GM23338 (cell line): Measurements from ENCODE around the gene ADAM10. TPM values are rescaled to one million over a fixed set of nuclear protein-coding genes. Genes with fewer than 3 reads are reported as not detected.

ENCODE experiments used
- ATAC-seq: fragments of 200-7000 bp; cut with Tn5 transposase; 3 replicates; pipeline ENCODE4 v1.9.1; 2020
- DNase-seq: peaks from one replicate; pipeline ENCODE4 v3.0.0-alpha.2; 2015; ENCODE audit warnings: low spot score
- H2AFZ ChIP-seq: fragments of 200-600 bp; sonication (generic); 2 replicates; pipeline ENCODE4 v1.8.0; 2016; ENCODE audit warnings: antibody characterized with exemption, mild to moderate bottlenecking, moderate library complexity
- H3F3A ChIP-seq: fragments of 200-600 bp; sonication (generic); replicated peaks from 2 replicates; pipeline ENCODE4 v1.8.0; 2017; ENCODE audit warnings: antibody characterized with exemption, mixed run types, low read depth
- H3K27ac ChIP-seq: fragments of 200-600 bp; sonication (generic); 2 replicates; pipeline ENCODE4 v1.6.1; 2016; ENCODE audit warnings: low read depth
- H3K27me3 ChIP-seq: fragments of 200-600 bp; sonication (generic); 2 replicates; pipeline ENCODE4 v1.8.0; 2016; ENCODE audit warnings: mild to moderate bottlenecking, mixed run types, moderate library complexity; ENCODE audit not compliant: insufficient read depth
- H3K36me3 ChIP-seq: fragments of 200-600 bp; sonication (generic); 2 replicates; pipeline ENCODE4 v1.8.0; 2016; ENCODE audit warnings: mild to moderate bottlenecking; ENCODE audit not compliant: insufficient read depth
- H3K4me1 ChIP-seq: fragments of 200-600 bp; sonication (generic); 2 replicates; pipeline ENCODE4 v1.8.0; 2016; ENCODE audit warnings: mild to moderate bottlenecking, moderate library complexity; ENCODE audit not compliant: insufficient read depth
- H3K4me2 ChIP-seq: fragments of 200-600 bp; sonication (generic); 2 replicates; pipeline ENCODE4 v1.7.1; 2017; ENCODE audit warnings: mixed run types
- H3K4me3 ChIP-seq: fragments of 200-600 bp; sonication (generic); 2 replicates; pipeline ENCODE4 v1.6.1; 2016; ENCODE audit warnings: mixed run types
- H3K79me2 ChIP-seq: fragments of 200-600 bp; sonication (generic); replicated peaks from 2 replicates; pipeline ENCODE4 v1.8.0; 2017; ENCODE audit warnings: mild to moderate bottlenecking; ENCODE audit not compliant: insufficient read depth
- H3K9me2 ChIP-seq: fragments of 200-600 bp; sonication (generic); 2 replicates; pipeline ENCODE4 v1.8.0; 2017; ENCODE audit not compliant: insufficient read depth
- H4K20me1 ChIP-seq: fragments of 200-600 bp; sonication (generic); replicated peaks from 2 replicates; pipeline ENCODE4 v1.8.0; 2017; ENCODE audit warnings: mild to moderate bottlenecking; ENCODE audit not compliant: insufficient read depth
- H3K27ac Mint-ChIP-seq: 2 replicates; pipeline ENCODE4 v1.8.0; 2020; ENCODE audit warnings: inconsistent platforms, mild to moderate bottlenecking, moderate library complexity, mixed read lengths
- H3K27me3 Mint-ChIP-seq: 3 replicates; pipeline ENCODE4 v1.8.0; 2022; ENCODE audit warnings: low read depth, mild to moderate bottlenecking, moderate library complexity, mixed read lengths, inconsistent platforms; ENCODE audit not compliant: insufficient read depth, poor library complexity
- H3K36me3 Mint-ChIP-seq: 3 replicates; pipeline ENCODE4 v1.8.0; 2021; ENCODE audit warnings: low read depth, mild to moderate bottlenecking, inconsistent platforms, moderate library complexity, mixed read lengths
- H3K4me1 Mint-ChIP-seq: 3 replicates; pipeline ENCODE4 v1.8.0; 2020; ENCODE audit warnings: mild to moderate bottlenecking, inconsistent platforms, mixed read lengths
- H3K4me3 Mint-ChIP-seq: 3 replicates; pipeline ENCODE4 v1.8.0; 2021; ENCODE audit warnings: moderate library complexity, mild to moderate bottlenecking, inconsistent platforms, mixed read lengths
- H3K9me3 Mint-ChIP-seq: 3 replicates; pipeline ENCODE4 v1.8.0; 2020; ENCODE audit warnings: moderate library complexity, mild to moderate bottlenecking, inconsistent platforms, mixed read lengths
- ETS1 ChIP-seq: IDR thresholded peaks from 2 replicates; pipeline ENCODE4 v1.6.1; 2016; ENCODE audit warnings: antibody characterized with exemption
- EZH2 ChIP-seq: fragments of 200-600 bp; sonication (generic); IDR thresholded peaks from one replicate; pipeline ENCODE4 v1.8.0; 2017; ENCODE audit warnings: antibody characterized with exemption, mild to moderate bottlenecking, low read depth; ENCODE audit not compliant: unreplicated experiment
- JUNB ChIP-seq: IDR thresholded peaks from one replicate; pipeline ENCODE4 v1.6.1; 2016; ENCODE audit warnings: antibody characterized with exemption; ENCODE audit not compliant: unreplicated experiment
- POLR2AphosphoS5 ChIP-seq: IDR thresholded peaks from 2 replicates; pipeline ENCODE4 v1.6.1; 2016; ENCODE audit warnings: antibody characterized with exemption, low read depth
- ZNF114 ChIP-seq: fragments of 250-450 bp; sonication (Bioruptor Pico); IDR thresholded peaks from 2 replicates; pipeline ENCODE4 v1.5.0; 2020; ENCODE audit warnings: mild to moderate bottlenecking, moderate library complexity
- ZNF462 ChIP-seq: fragments of 250-450 bp; sonication (Bioruptor Pico); IDR thresholded peaks from 2 replicates; pipeline ENCODE4 v1.5.0; 2020; ENCODE audit warnings: mild to moderate bottlenecking, moderate library complexity
- polyA plus RNA-seq: library from polyadenylated mRNA; unstranded; fragments of >200 nt; fragmentation: Nextera tagmentation; extraction: Ambion mirVana; gene quantifications from 2 replicates; pipeline ENCODE4 v1.2.1, GENCODE V29; 2016
- total RNA-seq: library from RNA; depleted of rRNA; stranded (reverse); fragments of >200 nt; shearing (Covaris generic); gene quantifications from 2 replicates; pipeline ENCODE4 v1.2.3, GENCODE V29; 2014

Gene ADAM10
- total and polyA plus RNA-seq, 2 experiments from 2014 or later, result 25.0 to 114 TPM

- H3F3A ChIP-seq, result 0 out of 2 replicates have a peak, but pooled peaks cover 3% of the 10 kb centered on the region
- peak overlapping the region; percentile 89 for H3K4me3 ChIP-seq
- TF ChIP-seq POLR2AphosphoS5, result peak; percentile 21; the same call in 1 of the 2 replicates
- no peak for TF ChIP-seq JUNB
- no peak for TF ChIP-seq ETS1
- TF ChIP-seq ZNF114 (CRISPR knock-in tag), result no peak
- TF ChIP-seq EZH2, result no peak
- TF ChIP-seq ZNF462 (CRISPR knock-in tag), result no peak
- H3K27ac ChIP-seq, result peak overlapping the region; percentile 99
- ATAC-seq (peak; percentile 64), DNase-seq (peak; percentile 69)
- peak overlapping the region; percentile 98 for H3K27ac Mint-ChIP-seq
- H4K20me1 ChIP-seq, result peaks cover 27% of the 10 kb centered on the region
- peaks cover 48% of the 10 kb centered on the region for H3K79me2 ChIP-seq
- no peaks in the 10 kb centered on the region for H3K27me3 ChIP-seq
- peaks cover 35% of the 10 kb centered on the region for H3K4me1 Mint-ChIP-seq
- H3K36me3 Mint-ChIP-seq, result peaks cover 4% of the 10 kb centered on the region; the same call in 2 of the 3 replicates
- peak overlapping the region; percentile 84 for H3K4me2 ChIP-seq
- peaks cover 29% of the 10 kb centered on the region for H3K4me1 ChIP-seq
- H3K27me3 Mint-ChIP-seq, result peaks cover 7% of the 10 kb centered on the region
- H2AFZ ChIP-seq, result 0 out of 2 replicates have a peak overlapping the region, but pooled peaks have one; percentile 70
- H3K4me3 Mint-ChIP-seq, result peak overlapping the region; percentile 98
- no peaks in the 10 kb centered on the region for H3K36me3 ChIP-seq
- peaks cover 3% of the 10 kb centered on the region; the same call in 1 of the 3 replicates for H3K9me3 Mint-ChIP-seq
- no peaks in the 10 kb centered on the region for H3K9me2 ChIP-seq
These were observed 515 bp downstream of the ADAM10 start for GRCh38 chr15:58748852-58749531.
